GM12892 (cell line): ENCODE results near the gene CACFD1.

Experiments used
- DNase-seq: peaks from one replicate; pipeline ENCODE4 v3.0.0; 2011; ENCODE audit not compliant: insufficient read length
- FAIRE-seq: peaks from 2 replicates; lab custom pipeline; 2011; peaks lifted over from hg19 to GRCh38; lab: Jason Lieb, UNC
- POLR2A ChIP-seq: IDR thresholded peaks from 2 replicates; pipeline ENCODE4 v1.6.1; 2011; ENCODE audit warnings: low read depth, low read length, control low read depth
- POLR2AphosphoS5 ChIP-seq: IDR thresholded peaks from 2 replicates; pipeline ENCODE4 v1.6.1; 2011; ENCODE audit warnings: low read depth, low read length, control low read depth
- TAF1 ChIP-seq: IDR thresholded peaks from 2 replicates; pipeline ENCODE4 v1.6.1; 2011; ENCODE audit warnings: low read depth, mild to moderate bottlenecking, control low read depth, low read length, borderline replicate concordance

The CACFD1 gene

GRCh38 chr9:133457748-133458147, 2.0 kb upstream of the CACFD1 start:
- DNase-seq (no peak), FAIRE-seq (no peak)
- TF ChIP-seq POLR2AphosphoS5 (no peak), TAF1 (no peak), POLR2A (no peak)

- TF ChIP-seq POLR2A (no peak), TAF1 (no peak), POLR2AphosphoS5 (no peak)
- FAIRE-seq (no peak), DNase-seq (no peak)
Observed at GRCh38 chr9:133458643-133459312, 1.0 kb upstream of the CACFD1 start.

GRCh38 chr9:133460405-133461175, 812 bp downstream of the CACFD1 start:
- FAIRE-seq = peak; percentile 80
- DNase-seq = peak; percentile 72
- TF ChIP-seq POLR2A (no peak), TAF1 (no peak), POLR2AphosphoS5 (no peak)

- FAIRE-seq = no peak
- no peak for DNase-seq
Observed at GRCh38 chr9:133461975-133462374, 2.2 kb downstream of the CACFD1 start.

GRCh38 chr9:133463234-133463863, 3.6 kb downstream of the CACFD1 start:
- TF ChIP-seq POLR2A (no peak), POLR2AphosphoS5 (no peak), TAF1 (no peak)
- FAIRE-seq (no peak), DNase-seq (no peak)

More at GRCh38 chr9:133461975-133462374, 2.2 kb downstream of the CACFD1 start:
- TF ChIP-seq TAF1 = no peak
- TF ChIP-seq POLR2AphosphoS5 = no peak

GRCh38 chr9:133463864-133464615, 4.3 kb downstream of the CACFD1 start:
- DNase-seq (no peak), FAIRE-seq (no peak)
- TF ChIP-seq TAF1 (no peak), POLR2A (no peak), POLR2AphosphoS5 (peak; percentile 26; the same call in 1 of the 2 replicates)

GRCh38 chr9:133464638-133465037, 4.9 kb downstream of the CACFD1 start:
- no peak for DNase-seq
- no peak for TF ChIP-seq POLR2AphosphoS5
- TF ChIP-seq POLR2A = no peak
- TF ChIP-seq TAF1 = no peak
- no peak for FAIRE-seq

GRCh38 chr9:133465984-133466383, 6.2 kb downstream of the CACFD1 start:
- DNase-seq = no peak
- FAIRE-seq = no peak
- TF ChIP-seq POLR2A = no peak
- no peak for TF ChIP-seq TAF1
- no peak for TF ChIP-seq POLR2AphosphoS5

- DNase-seq (no peak), FAIRE-seq (no peak)
- TF ChIP-seq TAF1 (no peak), POLR2AphosphoS5 (no peak; the same call in none of the 2 replicates), POLR2A (no peak)
Observed at GRCh38 chr9:133467101-133467500, 7.3 kb downstream of the CACFD1 start.

GRCh38 chr9:133468374-133468773, 8.6 kb downstream of the CACFD1 start:
- DNase-seq = no peak
- FAIRE-seq = no peak
- TF ChIP-seq TAF1 = no peak
- TF ChIP-seq POLR2AphosphoS5 = no peak
- no peak for TF ChIP-seq POLR2A
